ENCODE data around the gene NSMCE1. TPM values are rescaled to one million over a fixed set of nuclear protein-coding genes. Genes with fewer than 3 reads are reported as not detected.

Gene NSMCE1
- total and polyA plus RNA-seq, 2 of the 4 experiments (the other 2 are of a cell fraction), result 47.5 to 120 TPM

GRCh38 chr16:27264151-27264550 lies 4.4 kb downstream of the NSMCE1 start:
- H2BK5ac ChIP-seq (ENCODE audit: low read depth, low read length, poor library complexity, severe bottlenecking), result peak overlapping the region; percentile 93
- H3K27ac ChIP-seq (ENCODE audit: insufficient read depth, low read length), result peak overlapping the region; percentile 44; the same call in 1 of the 2 replicates
- in situ Hi-C loops (cut with MboI; ENCODE audit: low sequenced_read_pairs) (no loop called here), intact Hi-C loops (cut with micrococcal nuclease) (no loop called here), dilution Hi-C loops (cut with HindIII; ENCODE audit: low sequenced_read_pairs, unreplicated experiment) (no loop called here)
- WGBS, 2 experiments (ENCODE audit: extremely low coverage in 2 of 2, insufficient read length in 1 of 2), result no CpG with 5 or more reads among the region's 6 CpGs
- peak overlapping the region; percentile 56; the same call in 1 of the 2 replicates for H3K4me2 ChIP-seq (ENCODE audit: low read depth, low read length)
- H3K4me1 ChIP-seq (ENCODE audit: control insufficient read depth, insufficient read depth, low read length), result peaks cover 5% of the 10 kb centered on the region
- no peak overlapping the region for H2AFZ ChIP-seq (replicated peaks; ENCODE audit: low read length, poor library complexity)
- DNase-seq (peak; percentile 88), ATAC-seq (ENCODE audit: low read depth) (peak; percentile 67)
- H2BK20ac ChIP-seq (ENCODE audit: low read depth, low read length), result peak overlapping the region; percentile 54; the same call in 1 of the 2 replicates
- TF ChIP-seq RFX5 (IDR thresholded peaks at IDR 0.05; ENCODE audit: low read depth, low read length) (no peak), BHLHE40 (IDR thresholded peaks at IDR 0.05; ENCODE audit: low read depth, low read length) (no peak), MAFK (IDR thresholded peaks at IDR 0.05; ENCODE audit: low read depth, low read length) (no peak), CHD1 (IDR thresholded peaks at IDR 0.05; ENCODE audit: low read depth, low read length) (no peak), RCOR1 (IDR thresholded peaks at IDR 0.05; ENCODE audit: insufficient replicate concordance, low read length) (peak; percentile 84), MXI1 (IDR thresholded peaks at IDR 0.05; ENCODE audit: borderline replicate concordance, low read depth, low read length) (no peak), FOS (IDR thresholded peaks at IDR 0.05; ENCODE audit: low read depth, low read length) (peak; percentile 94), CEBPB (IDR thresholded peaks at IDR 0.05; ENCODE audit: low read depth, low read length) (peak; percentile 98), NFE2L2 (IDR thresholded peaks at IDR 0.05; ENCODE audit: low read depth, low read length) (no peak), POLR2A (IDR thresholded peaks at IDR 0.05; ENCODE audit: low read depth, low read length) (no peak), RAD21 (IDR thresholded peaks at IDR 0.05; ENCODE audit: low read length) (no peak), MAZ (IDR thresholded peaks at IDR 0.05; ENCODE audit: borderline replicate concordance, low read depth, low read length) (0 out of 2 replicates have a peak, but pooled peaks have one; percentile 15), SMC3 (IDR thresholded peaks at IDR 0.05; ENCODE audit: low read depth, low read length) (peak; percentile 17; the same call in 1 of the 2 replicates)
- TF ChIP-seq, protein P1, sequence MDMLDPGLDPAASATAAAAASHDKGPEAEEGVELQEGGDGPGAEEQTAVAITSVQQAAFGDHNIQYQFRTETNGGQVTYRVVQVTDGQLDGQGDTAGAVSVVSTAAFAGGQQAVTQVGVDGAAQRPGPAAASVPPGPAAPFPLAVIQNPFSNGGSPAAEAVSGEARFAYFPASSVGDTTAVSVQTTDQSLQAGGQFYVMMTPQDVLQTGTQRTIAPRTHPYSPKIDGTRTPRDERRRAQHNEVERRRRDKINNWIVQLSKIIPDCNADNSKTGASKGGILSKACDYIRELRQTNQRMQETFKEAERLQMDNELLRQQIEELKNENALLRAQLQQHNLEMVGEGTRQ (IDR thresholded peaks at IDR 0.05; ENCODE audit: low read depth, low read length), result no peak
- TF ChIP-seq, protein P2, sequence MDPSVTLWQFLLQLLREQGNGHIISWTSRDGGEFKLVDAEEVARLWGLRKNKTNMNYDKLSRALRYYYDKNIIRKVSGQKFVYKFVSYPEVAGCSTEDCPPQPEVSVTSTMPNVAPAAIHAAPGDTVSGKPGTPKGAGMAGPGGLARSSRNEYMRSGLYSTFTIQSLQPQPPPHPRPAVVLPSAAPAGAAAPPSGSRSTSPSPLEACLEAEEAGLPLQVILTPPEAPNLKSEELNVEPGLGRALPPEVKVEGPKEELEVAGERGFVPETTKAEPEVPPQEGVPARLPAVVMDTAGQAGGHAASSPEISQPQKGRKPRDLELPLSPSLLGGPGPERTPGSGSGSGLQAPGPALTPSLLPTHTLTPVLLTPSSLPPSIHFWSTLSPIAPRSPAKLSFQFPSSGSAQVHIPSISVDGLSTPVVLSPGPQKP (IDR thresholded peaks at IDR 0.05; ENCODE audit: borderline replicate concordance, low read depth, low read length), result no peak
- TF ChIP-seq, protein P3, sequence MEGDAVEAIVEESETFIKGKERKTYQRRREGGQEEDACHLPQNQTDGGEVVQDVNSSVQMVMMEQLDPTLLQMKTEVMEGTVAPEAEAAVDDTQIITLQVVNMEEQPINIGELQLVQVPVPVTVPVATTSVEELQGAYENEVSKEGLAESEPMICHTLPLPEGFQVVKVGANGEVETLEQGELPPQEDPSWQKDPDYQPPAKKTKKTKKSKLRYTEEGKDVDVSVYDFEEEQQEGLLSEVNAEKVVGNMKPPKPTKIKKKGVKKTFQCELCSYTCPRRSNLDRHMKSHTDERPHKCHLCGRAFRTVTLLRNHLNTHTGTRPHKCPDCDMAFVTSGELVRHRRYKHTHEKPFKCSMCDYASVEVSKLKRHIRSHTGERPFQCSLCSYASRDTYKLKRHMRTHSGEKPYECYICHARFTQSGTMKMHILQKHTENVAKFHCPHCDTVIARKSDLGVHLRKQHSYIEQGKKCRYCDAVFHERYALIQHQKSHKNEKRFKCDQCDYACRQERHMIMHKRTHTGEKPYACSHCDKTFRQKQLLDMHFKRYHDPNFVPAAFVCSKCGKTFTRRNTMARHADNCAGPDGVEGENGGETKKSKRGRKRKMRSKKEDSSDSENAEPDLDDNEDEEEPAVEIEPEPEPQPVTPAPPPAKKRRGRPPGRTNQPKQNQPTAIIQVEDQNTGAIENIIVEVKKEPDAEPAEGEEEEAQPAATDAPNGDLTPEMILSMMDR (conservative IDR thresholded peaks at IDR 0.05; ENCODE audit: low read depth, low read length), result no peak
- no peak overlapping the region for H3K14ac ChIP-seq (replicated peaks; ENCODE audit: low read depth, low read length)
- H2AK5ac ChIP-seq (ENCODE audit: low read depth, low read length), result 0 out of 2 replicates have a peak overlapping the region, but pooled peaks have one; percentile 30
- H3K36me3 ChIP-seq (ENCODE audit: control insufficient read depth, insufficient read depth, low read length), result no peaks in the 10 kb centered on the region
- H2BK15ac ChIP-seq (ENCODE audit: low read depth, low read length), result peak overlapping the region; percentile 76; the same call in 1 of the 3 replicates
- H3K23ac ChIP-seq (ENCODE audit: low read depth, low read length), result no peak overlapping the region
- H3K56ac ChIP-seq (ENCODE audit: extremely low read depth, insufficient read depth, low read length), result no peak overlapping the region; the same call in 1 of the 2 replicates
- H3K4me3 ChIP-seq (ENCODE audit: insufficient read depth, low read depth, low read length), result no peak overlapping the region
- H3K27me3 ChIP-seq (ENCODE audit: control insufficient read depth, insufficient read depth, low read length), result no peaks in the 10 kb centered on the region
- H4K91ac ChIP-seq (ENCODE audit: insufficient read depth, low read depth, low read length), result peak overlapping the region; percentile 21
- ChIA-PET POLR2A (ENCODE audit: unreplicated experiment) (no interaction called here), CTCF (interaction anchor here (0.6 to 1.3 kb wide), 2 partner anchors 29 to 953 kb away, joined by 3 to 6 read pairs; no protein-coding TSS in a partner anchor)
- H3K9me3 ChIP-seq (ENCODE audit: control insufficient read depth, insufficient read depth, low read length), result no peaks in the 10 kb centered on the region
- no peak overlapping the region for H4K5ac ChIP-seq (ENCODE audit: low read depth, low read length)
- H3K9ac ChIP-seq (ENCODE audit: low read depth, low read length), result no peak overlapping the region
- H3K79me1 ChIP-seq (ENCODE audit: low read depth in 1 of 2, low read length in 2 of 2), result peaks cover 24 to 60% of the 10 kb centered on the region in 2 experiments
- no peak overlapping the region for H3K18ac ChIP-seq (ENCODE audit: low read depth, low read length)
- H3K9me1 ChIP-seq (ENCODE audit: insufficient read depth, low read length), result peaks cover 11% of the 10 kb centered on the region
- peak overlapping the region; percentile 32; the same call in 1 of the 2 replicates for H3K4ac ChIP-seq (ENCODE audit: low read depth, low read length)
- no TSS peak for BruUV-seq (replicated peaks)
- no peak overlapping the region for H2AK9ac ChIP-seq (replicated peaks; ENCODE audit: low read depth, low read length, poor library complexity)
- peak overlapping the region; percentile 20; the same call in 1 of the 2 replicates for H2BK120ac ChIP-seq (ENCODE audit: low read depth, low read length)
- H4K8ac ChIP-seq (ENCODE audit: low read depth in 2 of 2, low read length in 2 of 2), result no peak overlapping the region
- H4K20me1 ChIP-seq (ENCODE audit: insufficient read depth, low read length), result no peaks in the 10 kb centered on the region
